Prostate gland (tissue), 2 donors: ENCODE measurements around the gene CYBC1.

Source experiments
- POLR2A ChIP-seq: fragments of 450-650 bp; IDR thresholded peaks from one replicate; pipeline ENCODE4 v1.6.1; 2016; ENCODE audit warnings: antibody characterized with exemption, mild to moderate bottlenecking
- POLR2AphosphoS5 ChIP-seq: sonication (generic); formaldehyde crosslinking; IDR thresholded peaks from one replicate; pipeline ENCODE4 v1.6.1; 2017; ENCODE audit warnings: antibody characterized with exemption
- TF ChIP-seq, protein P1 (sequence below), 4 experiments: fragments of 200-600 bp in 2 of 4; fragments of 450-650 bp in 2 of 4; sonication (generic) in 2 of 4; IDR thresholded peaks; 1 replicate in 3 of 4; 2 replicates in 1 of 4; pipeline ENCODE4 v1.5.1; 2016 to 2019; ENCODE audit warnings: antibody characterized with exemption in 4 of 4, mild to moderate bottlenecking in 2 of 4, moderate library complexity in 2 of 4

DNA sequence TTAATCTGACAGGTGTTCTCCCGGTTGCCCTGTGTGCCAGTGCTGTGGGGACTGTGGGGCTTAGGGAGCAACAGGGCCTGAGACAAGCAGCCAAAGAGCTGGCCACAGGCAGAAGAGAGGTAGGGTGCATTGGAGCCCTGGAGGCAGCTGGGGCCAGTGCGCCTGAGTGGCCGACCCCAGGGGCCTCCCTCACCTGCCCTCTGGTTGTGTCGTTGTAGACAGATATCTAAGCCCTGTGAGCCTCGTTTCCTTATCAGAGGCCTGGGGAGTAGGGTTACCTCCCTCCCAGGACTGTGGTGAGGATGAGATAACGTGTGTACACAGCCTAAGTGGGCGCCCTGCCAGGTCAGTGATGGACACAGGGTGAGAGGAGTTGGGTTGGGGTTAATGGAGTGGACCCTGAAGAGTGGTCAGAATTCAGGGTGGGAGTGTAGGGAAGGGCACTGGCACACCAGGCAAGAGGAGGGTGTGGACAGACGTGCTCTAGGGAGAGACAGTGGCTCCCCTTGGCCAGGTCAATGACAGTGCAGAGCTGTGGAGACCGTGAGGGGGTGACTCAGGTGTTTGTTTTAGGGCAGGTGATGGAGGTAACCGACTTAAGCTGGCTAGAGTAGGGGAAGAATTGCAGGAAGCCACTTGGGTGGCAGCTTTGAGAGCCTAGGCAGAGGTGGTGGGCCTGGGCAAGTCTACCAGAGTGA is 11.4 kb upstream of the CYBC1 start:
- TF ChIP-seq, protein P1, sequence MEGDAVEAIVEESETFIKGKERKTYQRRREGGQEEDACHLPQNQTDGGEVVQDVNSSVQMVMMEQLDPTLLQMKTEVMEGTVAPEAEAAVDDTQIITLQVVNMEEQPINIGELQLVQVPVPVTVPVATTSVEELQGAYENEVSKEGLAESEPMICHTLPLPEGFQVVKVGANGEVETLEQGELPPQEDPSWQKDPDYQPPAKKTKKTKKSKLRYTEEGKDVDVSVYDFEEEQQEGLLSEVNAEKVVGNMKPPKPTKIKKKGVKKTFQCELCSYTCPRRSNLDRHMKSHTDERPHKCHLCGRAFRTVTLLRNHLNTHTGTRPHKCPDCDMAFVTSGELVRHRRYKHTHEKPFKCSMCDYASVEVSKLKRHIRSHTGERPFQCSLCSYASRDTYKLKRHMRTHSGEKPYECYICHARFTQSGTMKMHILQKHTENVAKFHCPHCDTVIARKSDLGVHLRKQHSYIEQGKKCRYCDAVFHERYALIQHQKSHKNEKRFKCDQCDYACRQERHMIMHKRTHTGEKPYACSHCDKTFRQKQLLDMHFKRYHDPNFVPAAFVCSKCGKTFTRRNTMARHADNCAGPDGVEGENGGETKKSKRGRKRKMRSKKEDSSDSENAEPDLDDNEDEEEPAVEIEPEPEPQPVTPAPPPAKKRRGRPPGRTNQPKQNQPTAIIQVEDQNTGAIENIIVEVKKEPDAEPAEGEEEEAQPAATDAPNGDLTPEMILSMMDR (IDR thresholded peaks at IDR 0.05): no peak
- TF ChIP-seq POLR2AphosphoS5 (no peak), POLR2A (no peak)
